Activated CD8-positive, alpha-beta memory T cell treated with anti-CD3 and anti-CD28 coated beads, Interleukin-2, amount 50 U/mL, for 4 hours (primary cell): ENCODE data around the gene PSMC3.

Experiments
- DNase-seq: peaks from one replicate; pipeline ENCODE4 v3.0.0-alpha.2; 2020

Gene PSMC3

GRCh38 chr11:47375020-47375419 lies 51.2 kb downstream of the PSMC3 start:
- DNase-seq: no peak

GRCh38 chr11:47374720-47375019 lies 51.6 kb downstream of the PSMC3 start:
- no peak for DNase-seq

DNA sequence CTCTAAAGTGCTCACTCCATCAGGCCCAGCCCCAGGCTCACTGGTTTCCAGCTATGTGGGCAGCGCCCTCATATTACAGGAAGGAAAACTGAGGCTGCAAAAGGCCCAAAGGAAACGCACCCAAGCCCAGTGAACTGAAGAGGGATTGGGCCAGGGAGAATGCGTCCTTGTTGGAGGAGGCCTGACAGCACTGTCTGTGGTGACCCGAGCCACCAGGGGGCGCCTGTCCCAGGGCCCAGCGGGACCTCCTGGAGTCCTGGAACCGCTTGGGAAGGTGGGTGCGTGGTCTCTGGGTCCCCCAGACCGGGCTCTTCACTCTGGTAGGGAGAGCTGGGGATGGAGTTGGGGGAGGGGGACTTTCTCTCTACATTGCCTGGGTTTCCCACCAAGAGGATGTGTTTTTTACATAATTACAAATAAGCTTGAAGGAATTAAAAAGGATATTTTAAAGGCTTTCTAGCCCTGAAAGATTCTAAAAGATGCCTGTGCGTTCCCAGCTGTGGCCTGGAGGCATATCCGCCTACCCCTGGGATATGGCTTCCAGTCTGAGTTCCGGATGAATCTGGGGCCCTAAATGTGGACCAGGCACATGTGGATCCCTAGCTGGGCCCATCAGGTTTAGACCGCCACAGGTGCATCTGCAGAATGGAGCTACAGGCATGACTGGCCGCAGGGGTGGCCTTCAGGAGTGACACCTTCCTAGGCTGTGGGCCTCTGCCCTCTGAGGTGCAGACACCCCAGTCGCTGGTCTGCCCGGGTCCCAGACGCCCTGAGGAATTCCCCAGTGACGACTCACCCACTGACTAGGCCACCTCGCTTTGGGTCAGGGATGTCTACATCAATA lies 52.1 kb downstream of the PSMC3 start:
- peak; percentile 87 for DNase-seq

GRCh38 chr11:47372422-47372821 lies 53.8 kb downstream of the PSMC3 start:
- no peak for DNase-seq

DNA sequence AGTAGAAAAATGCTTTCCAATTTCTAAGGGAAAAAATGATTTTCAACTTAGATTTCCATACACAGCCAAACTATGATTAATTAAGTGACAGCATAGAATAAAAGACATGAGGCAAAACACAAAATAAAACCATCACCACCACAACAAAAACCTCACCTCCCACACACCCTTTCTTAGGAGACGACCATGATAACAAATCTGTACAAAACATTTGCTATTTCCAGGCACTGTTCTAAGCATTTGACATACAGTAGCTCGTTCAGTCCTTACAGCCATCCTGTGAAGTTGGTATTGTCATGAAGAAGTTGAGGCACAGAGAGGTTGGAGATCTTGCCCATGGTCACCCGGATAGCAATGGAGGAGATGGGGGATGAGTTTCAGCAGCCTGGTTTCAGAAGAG lies 56.6 kb downstream of the PSMC3 start:
- DNase-seq: no peak
